HFFc6 (cell line): ENCODE data around the gene PPP3R2. TPM values are rescaled to one million over a fixed set of nuclear protein-coding genes. Genes with fewer than 3 reads are reported as not detected.

Experiments
- DNase-seq: peaks from one replicate; pipeline ENCODE4 v3.0.0-alpha.2; 2018
- H3K27ac Mint-ChIP-seq: 2 replicates; pipeline ENCODE4 v1.8.0; 2020; ENCODE audit warnings: mild to moderate bottlenecking, mixed read lengths
- H3K27me3 Mint-ChIP-seq: 2 replicates; pipeline ENCODE4 v1.8.0; 2021; ENCODE audit warnings: mild to moderate bottlenecking, moderate library complexity, mixed read lengths; ENCODE audit not compliant: insufficient read depth
- H3K36me3 Mint-ChIP-seq: 2 replicates; pipeline ENCODE4 v1.8.0; 2021; ENCODE audit warnings: low read depth, mixed read lengths
- H3K4me1 Mint-ChIP-seq: 2 replicates; pipeline ENCODE4 v1.8.0; 2020; ENCODE audit warnings: low read depth, mixed read lengths
- H3K4me3 Mint-ChIP-seq: 2 replicates; pipeline ENCODE4 v1.8.0; 2020; ENCODE audit warnings: mild to moderate bottlenecking, moderate library complexity, mixed read lengths
- H3K9me3 Mint-ChIP-seq: 2 replicates; pipeline ENCODE4 v1.8.0; 2020; ENCODE audit warnings: mild to moderate bottlenecking, mixed read lengths
- total RNA-seq, 6 experiments: library from RNA; stranded (reverse); fragmentation: NEBNext Ultra II Directional; extraction: Animal tissue kit (Norgen Biotek cat#: 25700); gene quantifications; 2 replicates in 1 of 6; 3 replicates in 5 of 6; pipeline ENCODE4 v1.2.3, GENCODE V29; 2021
- TF ChIP-seq, protein P1 (sequence below): fragments of 200-600 bp; sonication (generic); IDR thresholded peaks from 2 replicates; pipeline ENCODE4 v1.5.0; 2021; ENCODE audit warnings: antibody characterized with exemption, mild to moderate bottlenecking

PPP3R2 gene
- total RNA-seq, 6 experiments from 2014 or later: not detected

- Mint-ChIP-seq H3K27ac (no peak overlapping the region), H3K9me3 (no peaks in the 10 kb centered on the region), H3K36me3 (0 out of 2 replicates have a peak, but pooled peaks cover under 1% of the 10 kb centered on the region), H3K4me3 (no peak overlapping the region), H3K27me3 (peaks cover 3% of the 10 kb centered on the region; the same call in 1 of the 2 replicates), H3K4me1 (peaks cover 6% of the 10 kb centered on the region)
- no peak for DNase-seq
- TF ChIP-seq, protein P1, sequence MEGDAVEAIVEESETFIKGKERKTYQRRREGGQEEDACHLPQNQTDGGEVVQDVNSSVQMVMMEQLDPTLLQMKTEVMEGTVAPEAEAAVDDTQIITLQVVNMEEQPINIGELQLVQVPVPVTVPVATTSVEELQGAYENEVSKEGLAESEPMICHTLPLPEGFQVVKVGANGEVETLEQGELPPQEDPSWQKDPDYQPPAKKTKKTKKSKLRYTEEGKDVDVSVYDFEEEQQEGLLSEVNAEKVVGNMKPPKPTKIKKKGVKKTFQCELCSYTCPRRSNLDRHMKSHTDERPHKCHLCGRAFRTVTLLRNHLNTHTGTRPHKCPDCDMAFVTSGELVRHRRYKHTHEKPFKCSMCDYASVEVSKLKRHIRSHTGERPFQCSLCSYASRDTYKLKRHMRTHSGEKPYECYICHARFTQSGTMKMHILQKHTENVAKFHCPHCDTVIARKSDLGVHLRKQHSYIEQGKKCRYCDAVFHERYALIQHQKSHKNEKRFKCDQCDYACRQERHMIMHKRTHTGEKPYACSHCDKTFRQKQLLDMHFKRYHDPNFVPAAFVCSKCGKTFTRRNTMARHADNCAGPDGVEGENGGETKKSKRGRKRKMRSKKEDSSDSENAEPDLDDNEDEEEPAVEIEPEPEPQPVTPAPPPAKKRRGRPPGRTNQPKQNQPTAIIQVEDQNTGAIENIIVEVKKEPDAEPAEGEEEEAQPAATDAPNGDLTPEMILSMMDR: no peak
Observed at GRCh38 chr9:101567725-101568350, 26.9 kb downstream of the PPP3R2 start.

DNA sequence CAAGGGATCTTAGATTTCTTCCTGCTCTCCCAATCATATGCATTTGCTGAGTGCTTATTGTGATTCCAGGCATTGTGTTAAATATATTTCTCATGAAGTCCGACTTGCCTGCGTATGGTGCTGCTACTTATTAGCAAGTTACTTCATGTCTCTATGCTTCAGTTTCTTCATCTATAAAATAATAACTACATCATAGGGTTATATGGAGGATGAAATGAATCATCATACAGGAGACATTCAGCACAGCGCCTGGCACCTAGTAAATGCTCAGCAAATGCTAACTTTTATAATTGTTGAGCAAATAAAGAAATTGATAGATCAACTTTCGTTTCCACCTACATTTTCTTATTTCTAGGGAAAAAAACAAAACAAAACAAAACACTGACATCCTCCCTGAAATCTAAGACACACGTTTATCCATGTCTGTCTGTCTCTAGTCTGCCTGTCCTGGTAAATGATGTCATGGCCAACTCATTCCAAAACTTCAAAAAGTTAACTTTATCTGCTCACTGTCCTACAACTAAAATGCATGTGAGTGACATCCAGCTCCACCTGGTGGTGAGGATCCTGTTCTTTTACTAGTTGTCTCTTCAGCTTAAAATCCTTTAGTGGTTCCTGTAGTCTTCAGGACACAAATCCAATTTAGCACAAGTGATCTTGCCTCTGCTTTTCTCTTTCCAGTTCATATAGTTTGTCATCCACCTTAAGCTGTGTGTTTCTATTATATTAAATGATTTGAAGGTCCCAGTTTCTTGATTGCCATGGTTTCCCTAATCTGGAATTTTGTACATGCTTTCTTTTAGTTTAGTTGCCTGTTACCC is 27.7 kb downstream of the PPP3R2 start:
- Mint-ChIP-seq H3K36me3 (peaks cover 7% of the 10 kb centered on the region), H3K4me3 (no peak overlapping the region)

DNA sequence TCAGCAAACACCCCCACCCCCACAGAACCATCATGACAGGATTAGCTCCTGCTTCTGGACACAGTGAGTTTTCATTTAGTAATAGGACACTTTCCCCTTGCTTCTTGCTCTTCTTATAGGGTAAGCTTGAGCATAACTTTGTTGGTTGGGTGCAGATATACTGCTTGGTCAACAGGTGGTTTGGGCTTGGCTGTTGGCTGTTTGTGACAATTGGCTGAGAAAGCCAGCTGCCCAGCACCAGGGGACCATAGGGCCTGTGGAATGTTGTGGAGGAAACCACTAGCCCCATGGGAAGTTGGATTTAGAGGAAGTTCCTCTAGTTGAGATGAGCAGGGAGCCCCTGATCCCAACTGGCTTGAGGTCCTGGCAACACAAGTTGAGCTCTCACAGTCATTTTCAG is 30.5 kb downstream of the PPP3R2 start:
- DNase-seq: no peak
- H3K4me1 Mint-ChIP-seq: peaks cover 6% of the 10 kb centered on the region
- H3K27ac Mint-ChIP-seq: no peak overlapping the region
- no peak overlapping the region for H3K4me3 Mint-ChIP-seq
- H3K27me3 Mint-ChIP-seq: no peaks in the 10 kb centered on the region
- TF ChIP-seq, protein P1: no peak
- peaks cover 31% of the 10 kb centered on the region for H3K36me3 Mint-ChIP-seq
- H3K9me3 Mint-ChIP-seq: no peaks in the 10 kb centered on the region

More for the DNA sequence above, 27.7 kb downstream of the PPP3R2 start:
- Mint-ChIP-seq H3K4me1 (peaks cover 6% of the 10 kb centered on the region), H3K27me3 (peaks cover 3% of the 10 kb centered on the region; the same call in 1 of the 2 replicates), H3K9me3 (no peaks in the 10 kb centered on the region), H3K27ac (no peak overlapping the region)
- TF ChIP-seq, protein P1: peak; percentile 84
- DNase-seq: peak; percentile 71

- H3K36me3 Mint-ChIP-seq: peaks cover 43% of the 10 kb centered on the region
- no peaks in the 10 kb centered on the region for H3K27me3 Mint-ChIP-seq
Observed at GRCh38 chr9:101562966-101563365, 31.8 kb downstream of the PPP3R2 start.

GRCh38 chr9:101561740-101562139 is 33.0 kb downstream of the PPP3R2 start:
- TF ChIP-seq, protein P1: no peak
- H3K4me1 Mint-ChIP-seq: no peaks in the 10 kb centered on the region
- no peak overlapping the region for H3K27ac Mint-ChIP-seq
- DNase-seq: no peak
- H3K36me3 Mint-ChIP-seq: peaks cover 55% of the 10 kb centered on the region
- H3K9me3 Mint-ChIP-seq: no peaks in the 10 kb centered on the region
- H3K4me3 Mint-ChIP-seq: no peak overlapping the region
- no peaks in the 10 kb centered on the region for H3K27me3 Mint-ChIP-seq

More at GRCh38 chr9:101562966-101563365, 31.8 kb downstream of the PPP3R2 start:
- peaks cover 6% of the 10 kb centered on the region for H3K4me1 Mint-ChIP-seq
- no peak for DNase-seq
- H3K9me3 Mint-ChIP-seq: no peaks in the 10 kb centered on the region
- no peak overlapping the region for H3K4me3 Mint-ChIP-seq
- TF ChIP-seq, protein P1: no peak
- H3K27ac Mint-ChIP-seq: no peak overlapping the region
